SK-N-MC (cell line): Measurements from ENCODE around the gene AVPR1B.

Source experiments
- DNase-seq: peaks from one replicate; pipeline ENCODE4 v3.0.0-alpha.2; 2011; ENCODE audit warnings: low read depth, low spot score
- H3K27ac ChIP-seq: fragments of 200-600 bp; sonication (generic); 2 replicates; pipeline ENCODE4 v1.5.1; 2016; ENCODE audit warnings: mixed run types
- H3K36me3 ChIP-seq: fragments of 200-600 bp; sonication (generic); 2 replicates; pipeline ENCODE4 v1.6.1; 2017; ENCODE audit warnings: antibody characterized with exemption, low read length, mixed read lengths; ENCODE audit not compliant: insufficient read depth
- H3K4me3 ChIP-seq: fragments of 200-600 bp; sonication (generic); 2 replicates; pipeline ENCODE4 v1.5.1; 2016
- H3K9ac ChIP-seq: fragments of 200-600 bp; sonication (generic); 2 replicates; pipeline ENCODE4 v1.8.0; 2017; ENCODE audit warnings: mixed run types, mixed read lengths; ENCODE audit not compliant: insufficient read length
- H3K9me3 ChIP-seq: fragments of 200-600 bp; sonication (generic); 2 replicates; pipeline ENCODE4 v1.6.1; 2017; ENCODE audit warnings: low read depth, mild to moderate bottlenecking, antibody characterized with exemption, low read length, moderate library complexity, mixed read lengths
- EZH2 ChIP-seq: fragments of 200-600 bp; sonication (generic); IDR thresholded peaks from one replicate; pipeline ENCODE4 v1.6.1; 2017; ENCODE audit warnings: antibody characterized with exemption
- FOXP2 ChIP-seq: optimal IDR thresholded peaks from 2 replicates; pipeline ENCODE3; 2011; ENCODE audit warnings: mild to moderate bottlenecking, moderate library complexity; ENCODE audit not compliant: insufficient read depth; ENCODE audit errors: extremely low read length, control extremely low read depth
- POLR2AphosphoS5 ChIP-seq: IDR thresholded peaks from 2 replicates; pipeline ENCODE4 v1.6.1; 2012; ENCODE audit warnings: mild to moderate bottlenecking, low read depth, low read length, borderline replicate concordance

The AVPR1B gene

DNA sequence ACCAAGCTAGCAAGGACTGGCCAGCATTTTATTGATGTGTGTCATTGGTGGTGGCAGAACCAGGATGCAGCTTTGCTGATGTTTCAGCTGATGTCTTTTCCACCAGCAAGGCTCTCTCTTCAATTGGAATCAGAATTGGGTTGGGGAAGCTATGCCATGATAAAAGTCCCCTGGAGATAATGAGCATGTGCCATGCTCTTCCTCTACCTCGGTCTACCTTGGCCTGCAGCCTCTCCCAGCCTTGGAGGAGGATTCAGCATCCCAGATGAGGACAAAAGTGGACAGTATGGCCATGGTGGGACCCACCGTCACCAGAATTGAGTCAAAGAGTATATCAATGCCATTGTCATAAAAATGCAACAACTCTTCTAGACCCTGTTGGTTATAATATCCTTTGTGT, 8.6 kb downstream of the AVPR1B start:
- TF ChIP-seq POLR2AphosphoS5, result no peak
- TF ChIP-seq EZH2, result no peak
- no peak for TF ChIP-seq FOXP2
- no peak for DNase-seq
- no peaks in the 10 kb centered on the region for H3K36me3 ChIP-seq
- H3K4me3 ChIP-seq, result no peak overlapping the region
- H3K27ac ChIP-seq, result no peak overlapping the region
- H3K9ac ChIP-seq, result no peak overlapping the region
- H3K9me3 ChIP-seq, result no peaks in the 10 kb centered on the region

DNA sequence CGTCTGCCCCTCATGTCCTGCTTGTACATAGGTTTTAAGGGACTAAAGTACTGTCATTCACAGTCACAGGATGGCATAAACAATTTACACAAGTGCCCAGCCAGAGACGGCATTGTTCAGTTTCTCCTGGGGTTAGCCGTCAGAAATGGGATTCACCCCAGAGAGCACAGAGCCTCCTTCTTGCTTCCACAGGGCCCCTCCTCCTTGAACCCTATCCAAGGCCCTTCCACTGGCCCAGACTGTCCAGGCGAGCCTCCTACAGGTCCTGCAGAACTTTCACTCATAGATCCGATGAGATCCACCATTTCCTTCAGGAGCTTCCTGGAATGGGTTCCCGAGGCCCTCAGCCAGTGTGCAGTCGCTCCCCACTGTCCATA, 10.0 kb downstream of the AVPR1B start:
- no peak overlapping the region for H3K27ac ChIP-seq
- H3K4me3 ChIP-seq, result no peak overlapping the region
- H3K9ac ChIP-seq, result no peak overlapping the region
- no peaks in the 10 kb centered on the region for H3K9me3 ChIP-seq
- no peaks in the 10 kb centered on the region for H3K36me3 ChIP-seq
- TF ChIP-seq FOXP2, result no peak
- no peak for TF ChIP-seq POLR2AphosphoS5
- TF ChIP-seq EZH2, result no peak
- DNase-seq, result no peak

DNA sequence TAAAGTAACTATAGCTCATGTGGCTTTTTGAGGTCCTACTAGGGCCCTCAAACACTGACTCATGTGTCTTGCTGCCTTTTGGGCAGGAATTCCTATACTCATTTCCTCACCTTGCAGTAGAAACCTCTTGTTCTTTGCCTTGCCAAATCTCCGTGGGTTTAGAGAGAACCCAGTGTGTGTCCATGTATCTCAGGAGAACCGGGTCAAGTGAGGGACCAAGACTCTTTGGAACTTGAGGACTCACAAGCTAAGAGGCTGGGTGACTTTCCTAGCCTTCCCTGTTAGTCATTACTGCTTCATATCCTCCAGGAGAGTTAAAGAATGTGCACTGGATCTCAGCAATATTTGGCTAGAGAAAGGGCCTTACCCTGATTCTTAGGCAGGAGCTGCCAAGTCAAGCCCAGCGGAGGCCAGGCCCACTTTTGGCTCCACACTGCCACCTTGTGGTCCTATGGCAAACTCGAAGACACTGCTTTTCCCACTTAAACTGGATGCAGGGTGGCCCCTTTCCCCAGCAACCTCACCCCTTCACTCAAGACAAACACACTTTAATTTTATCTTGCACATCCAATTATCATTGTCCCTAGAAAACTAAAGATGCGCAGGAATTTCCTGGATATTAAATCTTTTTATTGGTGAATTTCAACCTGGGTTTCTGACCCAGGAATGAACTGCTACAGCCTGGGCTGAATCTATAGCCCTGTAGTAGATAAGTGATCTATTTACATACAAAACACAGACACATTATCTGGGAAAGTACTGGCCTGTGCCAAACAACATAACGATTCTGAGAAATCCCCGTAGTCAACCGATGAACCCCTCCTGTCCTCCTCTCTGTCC, 10.6 kb downstream of the AVPR1B start:
- peak; percentile 32 for DNase-seq
- Histone ChIP-seq H3K36me3 (no peaks in the 10 kb centered on the region), H3K9ac (no peak overlapping the region), H3K27ac (no peak overlapping the region), H3K4me3 (no peak overlapping the region), H3K9me3 (no peaks in the 10 kb centered on the region)
- TF ChIP-seq FOXP2, result no peak
- no peak for TF ChIP-seq EZH2
- no peak for TF ChIP-seq POLR2AphosphoS5

DNA sequence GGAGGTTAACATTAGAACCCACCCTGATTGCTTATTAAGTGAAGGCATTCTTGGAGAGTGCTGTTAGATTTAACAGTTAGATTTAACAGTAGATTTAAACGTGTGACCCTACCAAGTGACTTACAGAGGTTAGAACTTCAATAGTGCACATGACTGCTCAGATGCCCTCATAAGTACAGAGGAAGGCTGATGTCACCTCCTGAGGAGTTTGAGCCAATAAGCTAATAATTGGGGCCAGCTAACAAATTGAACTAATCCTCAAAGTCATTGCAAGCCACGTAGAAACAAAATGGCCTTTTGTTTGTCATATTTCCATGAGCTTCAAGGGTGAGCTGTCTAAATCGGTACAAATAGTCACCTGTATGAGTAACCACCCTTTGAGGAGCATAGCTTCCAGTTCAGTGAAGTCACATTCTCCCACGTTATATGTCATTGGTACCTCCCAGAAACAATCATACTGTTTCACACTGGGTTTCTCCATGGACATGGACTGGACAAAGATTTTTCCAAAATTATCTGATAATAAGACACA, 11.7 kb downstream of the AVPR1B start:
- H3K27ac ChIP-seq, result no peak overlapping the region
- no peak overlapping the region for H3K4me3 ChIP-seq
- no peaks in the 10 kb centered on the region for H3K36me3 ChIP-seq
- no peak overlapping the region for H3K9ac ChIP-seq
- no peak for DNase-seq
- H3K9me3 ChIP-seq, result no peaks in the 10 kb centered on the region
- TF ChIP-seq FOXP2 (no peak), EZH2 (no peak), POLR2AphosphoS5 (no peak)

DNA sequence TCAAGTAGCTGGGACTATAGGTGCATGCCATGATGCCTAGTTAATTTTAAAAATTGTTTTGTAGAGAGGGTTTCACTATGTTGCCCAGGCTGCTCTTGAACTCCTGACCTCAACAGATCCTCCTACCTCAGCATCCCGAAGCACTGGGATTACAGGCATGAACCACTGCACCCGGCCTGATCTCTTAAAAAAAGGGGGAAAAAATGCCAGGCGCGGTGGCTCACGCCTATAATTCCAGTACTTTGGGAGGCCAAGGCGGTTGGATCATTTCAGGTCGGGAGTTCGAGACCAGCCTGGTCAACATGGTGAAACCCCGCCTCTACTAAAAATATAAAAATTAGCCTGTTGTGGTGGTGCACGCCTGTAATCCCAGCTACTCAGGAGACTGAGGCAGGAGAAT, 13.2 kb downstream of the AVPR1B start:
- H3K9ac ChIP-seq, result no peak overlapping the region
- H3K9me3 ChIP-seq, result no peaks in the 10 kb centered on the region
- DNase-seq, result no peak
- TF ChIP-seq EZH2 (no peak), FOXP2 (no peak), POLR2AphosphoS5 (no peak)
- H3K36me3 ChIP-seq, result no peaks in the 10 kb centered on the region
- no peak overlapping the region for H3K27ac ChIP-seq
- no peak overlapping the region for H3K4me3 ChIP-seq

DNA sequence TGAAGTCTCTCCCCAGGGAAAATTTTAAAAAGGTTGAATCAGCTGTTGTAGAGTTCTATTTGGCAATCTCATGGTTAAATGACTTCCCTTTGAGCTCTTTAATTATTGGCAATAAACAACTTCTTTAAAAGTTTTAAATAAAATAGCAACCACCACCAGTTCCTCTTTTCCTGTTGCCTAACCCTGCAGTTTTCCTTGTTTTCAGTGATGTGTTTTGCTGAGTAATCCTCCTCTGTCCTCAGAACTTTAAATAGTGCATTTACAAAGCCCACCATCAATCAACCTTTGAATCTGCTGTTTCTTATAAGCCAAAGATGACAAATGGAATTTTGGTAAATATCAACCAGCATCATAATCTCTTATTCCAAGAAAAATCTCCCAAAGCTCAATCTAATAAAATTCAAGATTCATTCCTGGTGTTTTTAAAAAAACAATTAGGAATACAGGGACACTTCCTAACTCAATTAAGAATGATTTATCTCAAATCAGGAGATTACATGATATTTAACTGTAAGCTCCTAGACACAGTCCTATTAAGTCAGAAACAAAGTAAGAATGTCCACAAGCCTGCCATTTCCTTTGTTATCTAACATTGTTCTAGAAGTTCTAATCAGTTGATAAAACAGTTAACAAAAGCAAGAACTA, 14.8 kb downstream of the AVPR1B start:
- no peak overlapping the region for H3K4me3 ChIP-seq
- H3K9ac ChIP-seq, result no peak overlapping the region
- H3K9me3 ChIP-seq, result no peaks in the 10 kb centered on the region
- H3K36me3 ChIP-seq, result no peaks in the 10 kb centered on the region
- DNase-seq, result no peak
- TF ChIP-seq POLR2AphosphoS5 (no peak), FOXP2 (no peak), EZH2 (no peak)
- H3K27ac ChIP-seq, result no peak overlapping the region

DNA sequence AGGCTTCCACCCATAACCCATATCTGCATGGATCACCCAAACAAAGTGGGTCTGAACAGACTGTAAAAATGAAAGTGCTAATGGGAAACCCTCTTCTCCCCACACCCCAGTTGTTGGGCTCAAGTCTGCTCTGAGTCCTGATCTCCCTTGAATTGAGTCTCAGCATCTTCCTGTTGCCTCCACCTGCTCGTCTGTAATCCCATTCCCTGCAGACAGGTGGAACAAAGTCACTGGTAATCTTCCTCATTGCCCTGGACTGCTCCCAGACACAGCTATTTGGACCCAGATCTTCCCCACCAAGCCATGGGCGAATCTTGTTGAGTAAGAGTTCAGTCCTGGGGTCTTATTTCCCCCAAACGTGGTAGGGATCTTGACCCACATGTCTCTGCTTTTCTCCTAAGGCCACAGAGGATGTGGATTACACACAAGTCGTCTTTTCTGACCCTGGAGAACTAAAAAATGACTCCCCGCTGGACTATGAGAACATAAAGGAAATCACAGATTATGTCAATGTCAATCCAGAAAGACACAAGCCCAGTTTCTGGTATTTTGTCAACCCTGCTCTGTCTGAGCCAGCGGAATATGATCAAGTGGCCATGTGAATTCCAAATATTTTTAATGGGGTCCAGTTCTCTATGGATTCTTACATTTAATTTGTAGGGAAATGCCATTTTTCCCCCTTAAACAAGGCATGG, 15.7 kb downstream of the AVPR1B start:
- Histone ChIP-seq H3K27ac (no peak overlapping the region), H3K36me3 (no peaks in the 10 kb centered on the region), H3K4me3 (no peak overlapping the region), H3K9me3 (no peaks in the 10 kb centered on the region), H3K9ac (no peak overlapping the region)
- no peak for DNase-seq
- TF ChIP-seq EZH2 (no peak), FOXP2 (no peak), POLR2AphosphoS5 (no peak)

DNA sequence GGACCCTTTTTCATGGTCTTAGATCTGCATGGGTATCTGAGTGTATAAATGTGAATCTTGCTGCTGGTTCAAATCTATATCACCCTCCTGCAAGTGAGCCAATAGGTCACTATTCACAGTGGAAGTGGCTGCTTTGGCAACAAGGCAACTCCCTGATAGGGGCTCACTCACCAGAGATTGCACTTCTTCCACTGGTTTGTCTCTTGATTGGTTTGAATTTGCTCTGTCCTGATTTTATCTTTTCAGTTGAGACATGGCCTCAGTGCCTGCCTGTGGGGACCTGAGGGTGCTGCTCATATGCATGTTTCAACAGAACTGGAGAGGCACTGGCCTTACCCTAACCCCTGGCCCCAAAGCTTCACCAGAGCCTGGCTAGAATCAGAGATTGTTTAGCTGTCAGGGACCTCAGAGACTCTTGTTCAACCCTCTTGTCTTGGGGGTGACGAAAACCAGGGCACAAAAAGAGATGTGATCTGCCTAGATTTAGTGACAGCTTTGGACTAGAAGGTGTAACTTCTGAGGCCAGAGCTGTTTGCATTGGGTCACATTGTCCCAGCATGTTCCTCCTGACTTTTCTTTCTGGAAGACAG, 16.9 kb downstream of the AVPR1B start:
- DNase-seq, result no peak
- no peaks in the 10 kb centered on the region for H3K36me3 ChIP-seq
- no peak overlapping the region for H3K9ac ChIP-seq
- no peak overlapping the region for H3K27ac ChIP-seq
- no peak overlapping the region for H3K4me3 ChIP-seq
- TF ChIP-seq FOXP2, result no peak
- no peak for TF ChIP-seq EZH2
- no peak for TF ChIP-seq POLR2AphosphoS5
- no peaks in the 10 kb centered on the region for H3K9me3 ChIP-seq
